ENCODE results near the gene KLRG1.

The KLRG1 gene

DNA sequence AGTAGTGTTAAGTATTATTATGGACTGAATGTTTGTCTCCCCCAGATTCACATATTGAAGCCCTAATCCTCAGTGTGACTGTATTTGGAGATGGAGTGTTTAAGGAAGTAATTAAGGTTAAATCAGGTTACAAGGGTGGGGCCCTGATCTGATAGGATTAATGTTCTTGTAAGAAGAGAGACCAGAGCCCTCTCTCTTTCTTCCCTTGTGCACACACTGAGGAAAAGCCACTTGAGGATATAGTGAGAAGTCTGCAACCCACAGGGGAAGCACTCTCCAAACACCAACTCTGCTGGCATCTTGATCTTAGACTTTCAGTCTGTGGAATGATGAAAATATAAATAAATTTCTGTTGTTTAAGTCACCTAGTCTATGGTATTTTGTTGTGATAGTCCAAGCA lies 2.2 kb upstream of the KLRG1 start:
- peak in 1 of 3 donors; percentile 1 for DNase-seq

DNA sequence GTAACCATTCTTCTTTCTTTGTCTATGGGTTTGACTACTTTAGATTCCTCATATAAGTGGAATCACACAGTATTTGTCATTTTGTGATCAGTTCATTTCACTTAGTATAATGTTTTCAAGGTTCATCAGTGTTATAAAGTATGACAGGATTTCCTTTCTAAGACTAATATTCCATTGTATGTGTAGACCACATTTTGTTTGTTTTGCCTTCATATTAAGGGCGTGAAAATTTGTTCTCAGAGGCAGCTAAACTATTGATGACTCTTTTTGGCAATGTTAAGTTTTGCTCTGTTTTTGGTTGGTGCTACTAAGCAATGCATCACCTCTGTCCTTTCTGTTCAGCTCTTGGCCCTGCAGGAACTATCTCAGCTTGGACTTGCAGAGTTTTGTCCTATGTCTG lies 1.7 kb upstream of the KLRG1 start:
- no peak for DNase-seq

GRCh38 chr12:8991371-8992345 lies 2.3 kb downstream of the KLRG1 start:
- peak; percentile 52 to 70 (median 66) for DNase-seq

DNA sequence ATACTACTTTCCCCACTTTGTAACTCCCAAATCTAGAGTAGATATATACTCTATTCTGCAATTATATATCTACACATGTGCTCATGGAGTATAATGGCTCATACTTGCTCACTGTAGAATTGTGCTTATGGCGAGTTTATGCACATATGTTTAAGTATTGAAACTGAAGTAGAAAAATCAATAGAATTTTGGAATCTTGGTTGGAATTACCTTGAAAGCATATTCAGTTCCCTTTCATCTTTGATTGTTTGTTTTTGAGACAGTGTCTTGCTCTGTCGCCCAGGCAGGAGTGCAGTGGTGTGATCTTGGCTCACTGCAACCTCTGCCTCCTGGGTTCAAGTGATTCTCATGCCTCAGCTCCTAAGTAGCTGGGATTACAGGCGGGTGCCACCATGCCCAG lies 4.5 kb downstream of the KLRG1 start:
- no peak for DNase-seq

- no peak for DNase-seq
Observed at GRCh38 chr12:8995021-8995775, 5.9 kb downstream of the KLRG1 start.

- peak; percentile 39 to 71 (median 55) for DNase-seq
Observed at GRCh38 chr12:8996682-8997405, 7.5 kb downstream of the KLRG1 start.

GRCh38 chr12:9001233-9001632 lies 11.9 kb downstream of the KLRG1 start:
- DNase-seq, result no peak

GRCh38 chr12:9002335-9002734 lies 13.0 kb downstream of the KLRG1 start:
- DNase-seq, result no peak

DNA sequence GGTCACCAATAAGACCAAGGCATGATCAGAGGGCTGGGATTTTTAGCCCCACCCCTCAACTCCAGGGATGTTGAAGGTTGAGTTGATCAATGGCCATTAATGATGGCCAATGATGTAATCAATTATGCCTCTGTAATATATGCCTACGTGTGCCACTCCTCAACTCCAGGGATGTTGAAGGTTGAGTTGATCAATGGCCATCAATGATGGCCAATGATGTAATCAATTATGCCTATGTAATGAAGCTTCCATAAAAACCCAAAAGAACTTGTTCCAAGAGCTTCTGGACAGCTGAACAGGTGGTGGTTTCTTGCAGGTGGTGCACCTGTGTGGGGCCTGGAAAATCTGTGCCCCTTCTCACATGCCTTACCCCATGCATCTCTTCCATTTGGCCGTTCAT lies 33.2 kb downstream of the KLRG1 start:
- no peak for DNase-seq

GRCh38 chr12:9024512-9024911 lies 35.2 kb downstream of the KLRG1 start:
- DNase-seq, result no peak

GRCh38 chr12:9027161-9028059 lies 38.1 kb downstream of the KLRG1 start:
- no peak for DNase-seq

- no peak for DNase-seq
Observed at GRCh38 chr12:9030776-9031175, 41.4 kb downstream of the KLRG1 start.

DNA sequence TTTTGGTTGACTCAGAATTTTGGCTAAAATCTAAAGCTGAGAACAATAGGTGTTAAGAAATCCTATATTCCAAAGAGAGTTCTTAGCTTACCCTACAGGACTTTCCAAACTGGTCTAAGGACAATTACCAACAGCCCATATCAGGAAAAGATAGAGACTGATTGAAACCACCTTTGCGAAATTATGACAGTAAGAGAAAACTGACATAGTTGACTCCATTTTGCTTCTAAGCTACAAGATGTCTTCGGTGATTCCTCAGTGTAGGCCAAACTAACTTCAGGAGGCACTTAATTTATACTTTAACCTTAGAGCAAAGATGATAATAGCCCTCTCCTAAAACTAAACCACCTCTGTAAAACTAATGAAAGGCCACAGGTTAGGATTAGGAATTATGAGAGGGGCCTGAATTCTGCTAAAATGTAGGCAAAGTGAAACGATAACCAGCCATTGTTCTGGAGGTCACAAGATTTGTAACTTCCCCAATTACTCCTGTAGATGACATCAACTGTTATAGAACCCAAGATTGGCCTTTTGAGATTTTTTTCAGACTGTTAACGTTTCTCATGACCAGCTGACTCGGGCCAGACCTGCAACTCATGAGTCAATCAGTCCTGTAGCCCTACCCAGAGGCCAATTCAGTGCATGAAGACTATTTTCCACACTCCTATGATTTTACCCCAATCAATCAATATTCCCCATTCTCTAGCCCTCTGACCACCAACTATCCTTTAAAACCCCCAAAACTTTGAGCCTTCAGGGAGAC lies 43.0 kb downstream of the KLRG1 start:
- DNase-seq, result peak; percentile 87 to 95 (median 92)

DNA sequence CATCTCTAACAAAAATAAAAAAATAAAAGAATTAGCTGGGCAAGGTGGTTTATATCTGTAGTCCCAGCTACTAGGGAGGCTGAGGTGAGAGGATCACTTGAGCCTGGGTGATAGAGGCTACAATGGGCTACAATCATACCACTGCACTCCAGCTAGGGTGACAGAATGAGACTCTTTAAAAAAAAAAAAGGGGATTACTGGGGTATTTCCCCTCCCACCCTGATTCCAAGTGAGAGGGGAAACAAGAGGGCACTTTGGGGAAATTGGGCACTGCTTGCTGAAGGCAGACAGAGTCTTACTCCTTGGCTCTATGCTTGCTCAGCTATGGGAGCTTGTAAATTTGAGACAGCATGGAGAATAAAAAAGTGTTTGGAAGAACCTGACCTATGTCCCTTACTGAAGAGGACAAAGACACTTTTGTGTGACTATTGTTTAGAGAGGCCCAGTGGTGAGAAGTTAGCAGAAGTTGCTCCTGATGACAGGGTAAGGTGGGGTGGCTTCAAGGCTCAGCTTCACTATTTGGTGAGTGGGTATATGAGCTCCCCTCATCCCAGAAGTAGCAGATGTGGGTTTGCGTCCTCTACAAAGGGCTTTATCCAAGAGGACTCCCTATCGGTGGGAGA lies 44.0 kb downstream of the KLRG1 start:
- DNase-seq, result peak; percentile 74 to 84 (median 77)

- peak in 2 of 3 donors; percentile 6 to 35 for DNase-seq
Observed at GRCh38 chr12:9034095-9034494, 44.7 kb downstream of the KLRG1 start.

DNA sequence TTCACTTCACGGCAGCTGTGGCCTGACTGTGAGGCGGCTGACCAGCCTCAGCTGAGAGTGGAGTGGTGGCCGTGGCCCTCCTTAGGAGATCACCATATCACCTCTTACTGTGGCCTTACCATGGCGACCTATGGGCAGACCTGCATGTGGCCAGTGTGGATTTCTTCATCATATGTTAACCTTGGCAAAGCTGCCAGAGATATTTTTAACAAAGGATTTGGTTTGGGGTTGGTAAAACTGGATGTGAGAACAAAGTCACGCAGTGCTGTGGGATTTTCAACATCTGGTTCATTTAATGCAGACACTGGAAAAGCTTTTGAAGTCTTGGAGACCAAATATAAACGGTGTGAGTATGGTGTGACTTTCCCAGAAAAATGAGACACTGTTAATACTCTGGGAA lies 46.9 kb downstream of the KLRG1 start:
- DNase-seq, result no peak

- DNase-seq, result no peak
Observed at GRCh38 chr12:9037431-9037830, 48.1 kb downstream of the KLRG1 start.

- peak; percentile 56 to 90 (median 85) for DNase-seq
Observed at GRCh38 chr12:9039397-9039977, 50.1 kb downstream of the KLRG1 start.

- DNase-seq, result no peak
Observed at GRCh38 chr12:9040484-9041186, 51.3 kb downstream of the KLRG1 start.

DNA sequence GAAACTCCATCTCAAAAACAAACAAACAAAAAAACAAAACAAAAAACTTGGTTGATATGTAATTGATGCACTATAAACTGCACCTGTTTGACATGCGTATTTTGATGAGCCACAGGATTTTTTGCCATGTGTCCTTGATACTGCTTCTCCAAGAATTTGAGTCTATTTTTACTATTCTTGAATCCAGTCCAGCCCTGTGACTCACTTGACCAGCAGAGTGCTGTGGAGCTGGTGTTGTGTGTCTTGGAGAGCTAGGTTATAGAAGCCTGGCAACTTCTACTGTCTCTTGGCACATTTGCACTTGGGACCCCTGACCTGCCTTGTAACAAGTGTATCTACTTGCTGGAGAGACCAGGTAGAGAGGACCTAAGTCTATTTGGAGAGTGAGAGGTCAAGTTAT lies 52.0 kb downstream of the KLRG1 start:
- no peak for DNase-seq
